NCI-H146 (cell line): ENCODE data around the gene TMEM25.
"Not testable (repeated sequence)": the region's sequence is repeated elsewhere in the genome, so short reads cannot be mapped to it uniquely, and the experiment has no call there.

Source experiments
- DNase-seq: peaks from one replicate; lab custom pipeline; 2025; lab: John Stamatoyannopoulos, UW

TMEM25 gene

DNA sequence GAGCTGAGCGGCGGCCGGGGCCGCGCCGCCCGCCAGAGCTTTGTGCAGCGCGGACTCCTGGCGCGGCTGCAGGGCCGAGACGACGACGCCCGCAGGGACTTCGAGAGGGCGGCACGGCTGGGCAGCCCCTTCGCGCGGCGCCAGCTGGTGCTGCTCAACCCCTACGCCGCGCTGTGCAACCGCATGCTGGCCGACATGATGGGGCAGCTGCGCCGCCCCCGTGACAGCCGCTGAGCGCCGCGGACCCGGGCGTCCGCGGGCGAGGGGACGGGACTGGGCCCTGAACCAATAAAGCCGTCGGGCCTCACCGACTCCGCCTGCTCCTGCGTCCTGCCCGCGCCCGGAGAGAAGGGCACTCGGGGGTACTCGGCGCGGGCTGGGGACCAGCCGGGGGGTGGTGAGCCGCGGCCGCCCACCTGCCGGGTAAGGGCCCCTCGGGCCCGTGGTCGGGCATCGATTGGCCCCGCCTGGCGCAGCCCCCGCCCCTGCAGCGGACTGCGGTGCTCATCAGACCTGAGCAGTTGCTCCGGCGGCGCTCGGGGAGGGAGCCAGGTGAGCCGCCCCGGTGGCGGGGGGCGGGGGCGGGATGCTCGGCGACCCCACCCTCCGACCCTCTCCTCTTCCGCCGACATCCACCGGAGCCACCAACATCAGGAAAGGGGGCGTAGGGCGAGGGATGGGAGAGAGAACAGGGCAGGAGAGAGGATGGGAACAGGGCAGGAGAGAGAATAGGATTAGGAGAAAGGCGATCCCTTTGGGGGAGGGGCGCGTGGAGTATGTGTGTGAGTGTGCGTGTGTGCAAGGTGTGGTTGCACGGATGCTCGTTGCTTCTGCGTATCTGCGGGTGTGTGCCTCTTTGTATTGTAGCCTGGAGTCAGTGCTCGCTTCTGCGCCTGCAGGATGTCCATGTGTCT is at the start of gene TMEM25:
Gene TMEM25, plus strand, starts transcription at position 510 of the 914 bp plus-strand sequence. CDS start 610 bp downstream, outside the sequence.
- peak; percentile 79 for DNase-seq

DNA sequence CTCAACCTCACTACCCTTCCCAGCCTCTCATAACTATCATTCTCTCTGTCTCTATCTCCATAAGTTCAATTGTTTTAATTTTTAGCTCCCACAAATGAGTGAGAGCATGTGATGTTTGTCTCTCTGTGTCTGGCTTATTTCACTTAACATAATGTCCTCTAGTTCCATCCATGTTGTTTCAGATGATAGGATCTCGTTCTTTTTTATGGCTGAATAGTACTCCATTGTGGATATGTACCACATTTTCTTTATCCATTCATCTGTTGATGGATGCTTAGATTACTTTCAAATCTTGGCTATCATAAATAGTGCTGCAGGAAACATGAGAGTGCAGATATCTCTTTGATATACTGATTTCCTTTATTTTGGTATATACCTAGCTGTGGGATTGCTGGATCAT is 49.8 kb upstream of the TMEM25 start:
- DNase-seq = not testable (repeated sequence)

DNA sequence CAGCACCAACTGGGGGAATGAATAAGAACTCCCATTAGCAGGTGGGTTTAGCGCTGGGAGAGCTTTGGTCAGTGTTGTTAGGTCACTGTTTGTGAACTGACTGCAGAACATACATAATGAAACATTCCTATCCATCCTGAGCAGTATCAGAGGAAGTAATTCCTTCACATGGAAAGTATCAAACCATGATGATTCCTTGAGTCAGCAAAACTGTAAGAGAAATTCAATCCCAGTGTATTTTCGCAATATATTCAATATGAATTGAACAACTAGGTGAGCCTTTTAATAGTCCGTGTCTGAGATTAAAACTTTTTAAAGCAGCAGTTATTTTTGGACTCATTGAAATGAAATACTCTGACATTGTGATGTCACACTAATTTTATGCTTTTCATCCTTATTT is 46.6 kb upstream of the TMEM25 start:
- no peak for DNase-seq

DNA sequence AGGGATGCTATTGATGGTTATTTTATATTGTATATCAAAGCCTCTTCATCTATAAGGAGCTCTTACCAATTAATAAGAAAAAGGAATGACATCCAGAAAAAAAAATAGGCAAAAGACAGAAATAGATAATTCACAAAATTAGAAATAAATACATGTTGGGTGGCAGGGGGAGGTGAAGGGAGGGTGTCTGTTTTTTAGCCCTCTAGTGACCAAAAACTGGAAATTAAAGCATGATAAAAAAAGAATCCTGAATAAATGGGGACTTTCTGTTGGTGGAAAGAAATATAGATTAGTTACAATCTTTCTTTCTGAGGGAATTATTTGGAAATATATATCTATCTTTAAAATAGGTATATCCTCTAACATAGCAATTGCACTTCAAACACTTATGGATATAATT is 45.7 kb upstream of the TMEM25 start:
- DNase-seq = no peak

DNA sequence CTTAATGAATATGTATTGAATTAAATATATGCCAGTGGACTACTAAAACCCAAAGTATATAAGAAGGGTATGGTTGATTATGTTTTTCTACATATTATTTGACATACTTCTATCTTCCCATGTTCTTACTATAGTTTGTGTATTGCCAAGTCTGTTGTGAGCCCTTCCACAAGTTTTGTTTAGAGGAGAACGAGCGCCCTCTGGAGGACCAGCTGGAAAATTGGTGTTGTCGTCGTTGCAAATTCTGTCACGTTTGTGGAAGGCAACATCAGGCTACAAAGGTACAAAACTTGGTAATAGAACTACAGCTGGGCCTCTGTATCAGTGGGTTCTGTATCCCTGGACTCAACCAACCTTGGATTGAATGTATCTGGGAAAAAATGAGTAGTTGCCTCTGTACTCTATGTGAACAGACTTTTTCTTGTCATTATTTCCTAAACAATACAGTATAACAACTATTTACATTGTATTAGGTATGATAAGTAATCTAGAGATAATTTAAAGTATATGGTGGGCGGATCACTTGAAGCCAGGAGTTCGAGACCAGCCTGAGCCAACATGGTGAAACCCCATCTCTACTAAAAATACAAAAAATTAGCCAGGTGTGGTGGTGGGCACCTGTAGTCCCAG is 42.4 kb upstream of the TMEM25 start:
- DNase-seq = peak; percentile 58

DNA sequence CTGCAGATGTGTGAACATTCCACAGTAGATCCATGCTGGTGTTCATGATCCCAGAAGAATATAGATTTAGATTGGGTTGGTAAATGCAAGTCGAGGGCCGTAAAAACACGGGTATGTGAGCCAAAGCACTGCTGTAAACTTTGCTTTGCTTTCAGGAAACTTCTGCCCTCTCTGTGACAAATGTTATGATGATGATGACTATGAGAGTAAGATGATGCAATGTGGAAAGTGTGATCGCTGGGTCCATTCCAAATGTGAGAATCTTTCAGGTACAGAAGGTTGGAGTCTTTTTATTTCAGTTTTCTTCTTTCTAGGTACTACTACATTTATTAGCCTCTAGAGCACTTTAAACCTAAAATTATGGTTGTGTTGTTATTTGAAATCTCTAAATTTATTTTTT is 40.0 kb upstream of the TMEM25 start:
- no peak for DNase-seq

DNA sequence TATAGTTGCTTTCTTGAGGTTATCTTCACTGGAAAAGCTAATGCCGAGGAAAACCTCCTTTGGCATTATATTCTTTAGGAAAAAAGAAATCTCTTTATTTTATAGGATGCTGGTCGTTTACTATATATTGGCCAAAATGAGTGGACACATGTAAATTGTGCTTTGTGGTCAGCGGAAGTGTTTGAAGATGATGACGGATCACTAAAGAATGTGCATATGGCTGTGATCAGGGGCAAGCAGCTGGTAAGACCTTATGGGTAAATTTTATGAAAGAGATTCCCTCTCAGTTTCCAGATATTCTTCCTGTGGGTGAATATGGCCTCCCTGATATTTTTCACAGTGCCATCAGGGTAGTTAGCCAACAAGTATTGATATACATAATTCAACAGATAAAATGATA is 33.2 kb upstream of the TMEM25 start:
- DNase-seq = no peak

DNA sequence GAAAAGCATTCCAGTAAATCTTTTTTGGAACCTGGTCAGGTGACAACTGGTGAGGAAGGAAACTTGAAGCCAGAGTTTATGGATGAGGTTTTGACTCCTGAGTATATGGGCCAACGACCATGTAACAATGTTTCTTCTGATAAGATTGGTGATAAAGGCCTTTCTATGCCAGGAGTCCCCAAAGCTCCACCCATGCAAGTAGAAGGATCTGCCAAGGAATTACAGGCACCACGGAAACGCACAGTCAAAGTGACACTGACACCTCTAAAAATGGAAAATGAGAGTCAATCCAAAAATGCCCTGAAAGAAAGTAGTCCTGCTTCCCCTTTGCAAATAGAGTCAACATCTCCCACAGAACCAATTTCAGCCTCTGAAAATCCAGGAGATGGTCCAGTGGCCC is 27.8 kb upstream of the TMEM25 start:
- no peak for DNase-seq

DNA sequence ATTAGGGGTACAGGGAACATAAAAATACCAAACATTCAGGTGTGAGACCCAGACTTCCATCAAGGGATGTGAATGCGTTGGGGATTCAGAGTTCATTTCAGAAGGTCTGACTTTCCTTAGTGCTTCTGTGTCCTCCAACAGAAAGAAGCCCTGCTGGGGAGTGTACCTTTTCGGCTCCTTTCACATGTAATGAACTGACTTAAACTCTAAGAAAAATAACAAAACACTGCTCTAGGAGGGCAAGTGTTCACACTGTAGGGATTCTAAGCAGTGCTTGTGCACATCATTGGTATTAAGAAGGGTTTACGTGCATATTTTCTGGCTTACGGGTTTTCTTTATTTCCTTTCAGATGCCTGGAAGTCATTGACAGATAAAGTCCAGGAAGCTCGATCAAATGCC is 19.4 kb upstream of the TMEM25 start:
- DNase-seq = no peak

DNA sequence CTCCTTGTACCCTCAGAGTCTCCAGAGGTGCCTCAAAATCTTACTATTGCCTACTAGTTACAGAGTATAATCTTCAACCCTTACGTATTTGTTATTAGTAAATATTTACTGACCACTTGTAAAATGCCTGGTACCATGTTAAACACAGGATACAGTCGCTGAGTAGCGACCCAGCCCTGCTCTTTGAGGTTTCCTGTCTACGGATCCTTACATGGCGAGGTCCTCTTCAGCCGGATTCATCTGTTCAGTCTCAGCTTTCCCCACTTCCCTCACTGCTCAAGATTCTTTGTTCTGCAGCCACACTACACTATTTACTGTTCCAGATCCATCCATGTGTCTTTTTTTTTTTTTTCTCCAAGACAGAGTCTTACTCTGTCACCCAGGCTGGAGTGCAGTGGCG is 16.9 kb upstream of the TMEM25 start:
- DNase-seq = no peak

DNA sequence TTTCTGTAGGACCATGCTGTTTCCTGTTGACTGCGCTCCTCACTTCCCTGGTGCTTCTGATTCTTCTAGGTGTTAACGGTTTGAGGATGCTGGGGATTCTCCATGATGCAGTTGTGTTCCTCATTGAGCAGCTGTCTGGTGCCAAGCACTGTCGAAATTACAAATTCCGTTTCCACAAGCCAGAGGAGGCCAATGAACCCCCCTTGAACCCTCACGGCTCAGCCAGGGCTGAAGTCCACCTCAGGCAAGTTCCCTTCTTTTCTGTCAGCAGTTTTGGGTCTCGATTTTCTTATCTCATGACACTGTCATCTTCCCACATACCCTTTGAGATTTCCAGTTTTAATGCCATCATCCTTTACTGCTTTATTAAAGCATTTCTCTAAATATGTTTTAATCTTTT is 11.4 kb upstream of the TMEM25 start:
- no peak for DNase-seq

DNA sequence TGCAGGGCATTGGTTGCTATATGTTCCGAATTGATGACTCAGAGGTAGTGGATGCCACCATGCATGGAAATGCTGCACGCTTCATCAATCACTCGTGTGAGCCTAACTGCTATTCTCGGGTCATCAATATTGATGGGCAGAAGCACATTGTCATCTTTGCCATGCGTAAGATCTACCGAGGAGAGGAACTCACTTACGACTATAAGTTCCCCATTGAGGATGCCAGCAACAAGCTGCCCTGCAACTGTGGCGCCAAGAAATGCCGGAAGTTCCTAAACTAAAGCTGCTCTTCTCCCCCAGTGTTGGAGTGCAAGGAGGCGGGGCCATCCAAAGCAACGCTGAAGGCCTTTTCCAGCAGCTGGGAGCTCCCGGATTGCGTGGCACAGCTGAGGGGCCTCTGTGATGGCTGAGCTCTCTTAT is 9.1 kb upstream of the TMEM25 start:
- no peak for DNase-seq

DNA sequence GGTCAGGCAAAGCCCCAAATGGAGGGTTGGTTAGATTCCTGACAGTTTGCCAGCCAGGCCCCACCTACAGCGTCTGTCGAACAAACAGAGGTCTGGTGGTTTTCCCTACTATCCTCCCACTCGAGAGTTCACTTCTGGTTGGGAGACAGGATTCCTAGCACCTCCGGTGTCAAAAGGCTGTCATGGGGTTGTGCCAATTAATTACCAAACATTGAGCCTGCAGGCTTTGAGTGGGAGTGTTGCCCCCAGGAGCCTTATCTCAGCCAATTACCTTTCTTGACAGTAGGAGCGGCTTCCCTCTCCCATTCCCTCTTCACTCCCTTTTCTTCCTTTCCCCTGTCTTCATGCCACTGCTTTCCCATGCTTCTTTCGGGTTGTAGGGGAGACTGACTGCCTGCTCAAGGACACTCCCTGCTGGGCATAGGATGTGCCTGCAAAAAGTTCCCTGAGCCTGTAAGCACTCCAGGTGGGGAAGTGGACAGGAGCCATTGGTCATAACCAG is 8.4 kb upstream of the TMEM25 start:
- DNase-seq = no peak

DNA sequence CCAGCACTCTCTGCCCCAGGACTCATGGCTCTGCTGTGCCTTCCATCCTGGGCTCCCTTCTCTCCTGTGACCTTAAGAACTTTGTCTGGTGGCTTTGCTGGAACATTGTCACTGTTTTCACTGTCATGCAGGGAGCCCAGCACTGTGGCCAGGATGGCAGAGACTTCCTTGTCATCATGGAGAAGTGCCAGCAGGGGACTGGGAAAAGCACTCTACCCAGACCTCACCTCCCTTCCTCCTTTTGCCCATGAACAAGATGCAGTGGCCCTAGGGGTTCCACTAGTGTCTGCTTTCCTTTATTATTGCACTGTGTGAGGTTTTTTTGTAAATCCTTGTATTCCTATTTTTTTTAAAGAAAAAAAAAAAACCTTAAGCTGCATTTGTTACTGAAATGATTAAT is 6.6 kb upstream of the TMEM25 start:
- DNase-seq = no peak

DNA sequence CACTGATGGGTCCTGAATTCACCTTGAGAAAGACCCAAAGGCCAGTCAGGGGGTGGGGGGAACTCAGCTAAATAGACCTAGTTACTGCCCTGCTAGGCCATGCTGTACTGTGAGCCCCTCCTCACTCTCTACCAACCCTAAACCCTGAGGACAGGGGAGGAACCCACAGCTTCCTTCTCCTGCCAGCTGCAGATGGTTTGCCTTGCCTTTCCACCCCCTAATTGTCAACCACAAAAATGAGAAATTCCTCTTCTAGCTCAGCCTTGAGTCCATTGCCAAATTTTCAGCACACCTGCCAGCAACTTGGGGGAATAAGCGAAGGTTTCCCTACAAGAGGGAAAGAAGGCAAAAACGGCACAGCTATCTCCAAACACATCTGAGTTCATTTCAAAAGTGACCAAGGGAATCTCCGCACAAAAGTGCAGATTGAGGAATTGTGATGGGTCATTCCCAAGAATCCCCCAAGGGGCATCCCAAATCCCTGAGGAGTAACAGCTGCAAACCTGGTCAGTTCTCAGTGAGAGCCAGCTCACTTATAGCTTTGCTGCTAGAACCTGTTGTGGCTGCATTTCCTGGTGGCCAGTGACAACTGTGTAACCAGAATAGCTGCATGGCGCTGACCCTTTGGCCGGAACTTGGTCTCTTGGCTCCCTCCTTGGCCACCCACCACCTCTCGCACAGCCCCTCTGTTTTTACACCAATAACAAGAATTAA is 6.1 kb upstream of the TMEM25 start:
- DNase-seq = no peak

DNA sequence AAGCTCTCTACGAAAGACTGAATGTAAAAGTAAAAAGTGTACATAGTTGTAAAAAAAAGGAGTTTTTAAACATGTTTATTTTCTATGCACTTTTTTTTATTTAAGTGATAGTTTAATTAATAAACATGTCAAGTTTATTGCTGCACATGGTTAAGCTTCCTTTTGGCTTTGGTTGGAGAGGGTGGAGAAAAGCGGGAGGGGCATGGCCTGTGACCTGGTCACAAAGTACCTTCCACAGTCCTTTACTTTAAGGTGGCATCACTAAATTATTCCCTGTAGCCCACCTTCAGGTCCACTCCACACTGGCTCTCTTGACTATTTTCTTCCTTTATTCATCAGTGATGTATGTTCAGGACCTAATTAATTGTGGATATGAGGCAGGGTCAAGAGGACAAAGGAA is 4.3 kb upstream of the TMEM25 start:
- DNase-seq = no peak

DNA sequence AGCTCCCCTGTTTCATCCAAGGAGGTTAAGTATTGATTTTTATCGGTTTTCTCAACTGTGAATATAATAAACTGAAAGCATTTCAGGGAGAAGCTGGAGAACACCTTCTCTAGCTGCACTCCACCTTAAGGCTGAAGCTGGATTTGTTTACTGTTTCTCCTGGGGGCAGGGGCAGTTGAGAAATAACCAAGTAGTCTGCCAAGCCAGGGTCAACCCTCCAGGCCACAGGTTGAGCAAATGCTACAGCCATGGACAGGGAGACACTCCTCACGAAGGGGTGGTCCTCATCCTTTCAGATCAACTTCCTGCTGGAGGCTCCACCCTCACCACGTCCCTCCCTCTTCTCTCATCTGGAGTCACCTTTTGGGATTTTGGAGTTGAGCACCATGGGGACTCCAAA is 3.9 kb upstream of the TMEM25 start, which contains the start of gene TTC36:
Gene TTC36, plus strand, starts transcription at position 366 of the 400 bp plus-strand sequence. Its CDS starts 21 bp downstream, at position 387.
- DNase-seq = no peak

DNA sequence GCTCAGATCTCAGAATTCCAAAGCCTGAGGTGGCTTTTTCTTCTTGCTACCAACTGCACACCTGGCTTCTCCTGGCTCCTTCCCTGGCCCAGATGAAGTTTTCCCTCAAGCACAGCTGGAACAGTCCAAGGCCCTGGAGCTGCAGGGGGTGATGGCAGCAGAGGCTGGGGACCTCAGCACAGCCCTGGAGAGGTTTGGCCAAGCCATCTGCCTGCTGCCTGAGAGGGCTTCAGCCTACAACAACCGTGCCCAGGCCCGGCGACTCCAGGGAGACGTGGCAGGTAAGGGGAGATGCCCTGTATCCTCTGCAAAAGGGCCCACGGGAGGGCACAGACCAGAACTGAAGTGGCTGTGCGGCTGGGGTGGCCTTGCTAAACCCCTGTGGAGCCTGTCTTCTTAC is 2.5 kb upstream of the TMEM25 start:
- no peak for DNase-seq

DNA sequence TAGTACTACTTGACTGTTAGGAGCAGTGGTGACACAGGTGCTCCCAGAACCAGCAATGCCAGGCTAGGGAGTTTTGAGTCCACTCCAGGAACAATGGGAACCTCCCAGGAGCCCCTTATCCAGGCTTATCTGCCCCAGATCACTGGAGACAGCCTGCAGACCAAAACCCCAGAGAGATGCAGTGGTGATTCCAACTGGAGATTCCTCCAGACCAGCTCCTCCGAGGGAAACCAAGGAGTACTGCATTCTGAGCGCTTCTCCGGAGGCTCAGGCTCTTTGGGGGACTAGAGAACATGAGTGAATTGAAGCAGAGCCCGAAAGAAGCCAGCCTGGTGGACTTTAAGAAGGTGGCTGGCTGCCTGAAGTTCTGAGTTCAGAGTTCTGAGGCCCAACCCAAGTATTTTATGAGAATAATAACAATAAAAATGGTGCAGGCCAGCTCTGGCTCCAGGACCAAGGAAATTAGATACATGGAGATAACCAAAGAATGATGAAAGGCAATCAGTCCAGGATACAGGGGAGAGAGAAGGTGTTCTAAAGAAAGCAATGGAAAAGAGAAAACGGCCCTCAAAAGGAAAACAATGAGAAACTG is 1.3 kb upstream of the TMEM25 start:
- no peak for DNase-seq

DNA sequence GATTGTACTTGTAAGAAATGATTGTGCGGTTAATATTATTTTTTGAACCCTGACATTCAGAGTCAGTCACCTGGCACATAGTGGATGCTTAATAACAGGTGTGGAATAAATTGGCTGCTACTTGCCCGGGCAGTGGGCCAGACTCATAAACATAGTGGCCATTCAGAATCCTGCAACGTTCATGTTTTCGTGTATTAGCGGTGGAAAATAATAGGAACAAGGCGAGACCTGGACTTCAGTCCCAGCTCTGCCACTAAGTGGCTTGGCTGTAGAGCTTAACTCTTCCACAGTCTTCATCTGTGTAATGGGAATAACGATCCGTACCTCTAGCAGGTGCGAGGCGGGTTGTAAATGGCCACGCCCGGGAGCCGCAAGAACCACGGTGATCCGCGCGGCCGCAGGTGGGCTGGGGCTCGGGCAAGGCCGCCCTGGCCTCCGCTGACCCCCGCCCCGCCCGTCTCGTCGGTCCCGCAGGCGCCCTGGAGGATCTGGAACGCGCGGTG is 761 bp upstream of the TMEM25 start:
- DNase-seq = peak; percentile 74

DNA sequence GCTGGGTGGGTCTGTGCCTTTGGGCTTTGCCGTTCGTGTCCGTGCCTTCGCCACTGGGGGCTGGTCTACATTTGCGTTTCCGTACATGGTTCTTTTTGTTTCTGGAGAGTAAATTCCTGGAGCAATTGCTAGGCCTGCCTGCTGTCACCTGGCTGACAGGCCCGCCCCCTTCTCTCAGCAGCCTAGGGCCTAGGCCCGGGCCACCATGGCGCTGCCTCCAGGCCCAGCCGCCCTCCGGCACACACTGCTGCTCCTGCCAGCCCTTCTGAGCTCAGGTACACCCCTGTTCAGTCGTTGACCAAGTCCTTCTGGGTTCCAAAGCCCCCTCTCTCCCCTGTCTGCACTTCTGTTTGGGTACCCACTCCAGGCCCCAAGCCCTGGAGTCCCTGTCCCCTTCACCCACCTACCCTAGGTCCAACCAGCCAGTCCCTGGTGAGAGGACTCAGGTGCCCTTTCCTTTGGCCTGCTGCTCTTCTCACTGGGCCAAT is 649 bp downstream of the TMEM25 start:
- DNase-seq = no peak

DNA sequence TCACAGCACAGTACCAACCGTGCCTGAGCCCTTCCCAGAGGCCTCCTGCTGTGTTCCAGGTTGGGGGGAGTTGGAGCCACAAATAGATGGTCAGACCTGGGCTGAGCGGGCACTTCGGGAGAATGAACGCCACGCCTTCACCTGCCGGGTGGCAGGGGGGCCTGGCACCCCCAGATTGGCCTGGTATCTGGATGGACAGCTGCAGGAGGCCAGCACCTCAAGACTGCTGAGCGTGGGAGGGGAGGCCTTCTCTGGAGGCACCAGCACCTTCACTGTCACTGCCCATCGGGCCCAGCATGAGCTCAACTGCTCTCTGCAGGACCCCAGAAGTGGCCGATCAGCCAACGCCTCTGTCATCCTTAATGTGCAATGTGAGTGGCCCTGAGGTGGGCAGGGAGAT is 1.1 kb downstream of the TMEM25 start:
- no peak for DNase-seq
